ENCODE data around the gene MT1E.
A peak's percentile ranks its signal among the peaks of the same experiment; 100 is the strongest.

The MT1E gene

GRCh38 chr16:56625140-56625942 lies at the start of gene MT1E:
TSS of gene MT1E (plus strand) at chr16:56625781. CDS start at chr16:56625852, 71 bp downstream.
- H3K27ac ChIP-seq (ENCODE audit: low read length) = no peak within 1 kb of the TSS
- H3K4me3 ChIP-seq (ENCODE audit: low read length) = no peak within 1 kb of the TSS
- H3K9ac ChIP-seq (ENCODE audit: low read length) = no peak within 1 kb of the TSS
- H3K4me1 ChIP-seq (ENCODE audit: low read length) = no peaks in the 10 kb centered on the region
- peaks cover 32% of the 10 kb centered on the region for H3K27me3 ChIP-seq (replicated peaks; ENCODE audit: insufficient read depth, low read length)
- H3K36me3 ChIP-seq (replicated peaks; ENCODE audit: insufficient read depth, low read length) = no peaks in the 10 kb centered on the region
- H3K4me2 ChIP-seq (ENCODE audit: low read depth, low read length) = no peak within 1 kb of the TSS
- H3F3A ChIP-seq (ENCODE audit: insufficient read depth, low read length) = no peaks in the 10 kb centered on the region
- no peak for DNase-seq
- TF ChIP-seq EZH2phosphoT487 (IDR thresholded peaks at IDR 0.05; ENCODE audit: low read length) (no peak), EZH2 (optimal IDR thresholded peaks at IDR 0.05; ENCODE audit: low read depth, low read length) (no peak)
- H4K20me1 ChIP-seq (ENCODE audit: insufficient read depth, low read length) = no peaks in the 10 kb centered on the region
- H3K79me2 ChIP-seq (ENCODE audit: low read length) = no peaks in the 10 kb centered on the region
- H2AFZ ChIP-seq (ENCODE audit: low read length) = no peak within 1 kb of the TSS
- no peaks in the 10 kb centered on the region for H3K9me2 ChIP-seq (replicated peaks; ENCODE audit: insufficient read depth, low read length)
- no peaks in the 10 kb centered on the region for H3K9me3 ChIP-seq (replicated peaks; ENCODE audit: insufficient read depth, low read length)

DNA sequence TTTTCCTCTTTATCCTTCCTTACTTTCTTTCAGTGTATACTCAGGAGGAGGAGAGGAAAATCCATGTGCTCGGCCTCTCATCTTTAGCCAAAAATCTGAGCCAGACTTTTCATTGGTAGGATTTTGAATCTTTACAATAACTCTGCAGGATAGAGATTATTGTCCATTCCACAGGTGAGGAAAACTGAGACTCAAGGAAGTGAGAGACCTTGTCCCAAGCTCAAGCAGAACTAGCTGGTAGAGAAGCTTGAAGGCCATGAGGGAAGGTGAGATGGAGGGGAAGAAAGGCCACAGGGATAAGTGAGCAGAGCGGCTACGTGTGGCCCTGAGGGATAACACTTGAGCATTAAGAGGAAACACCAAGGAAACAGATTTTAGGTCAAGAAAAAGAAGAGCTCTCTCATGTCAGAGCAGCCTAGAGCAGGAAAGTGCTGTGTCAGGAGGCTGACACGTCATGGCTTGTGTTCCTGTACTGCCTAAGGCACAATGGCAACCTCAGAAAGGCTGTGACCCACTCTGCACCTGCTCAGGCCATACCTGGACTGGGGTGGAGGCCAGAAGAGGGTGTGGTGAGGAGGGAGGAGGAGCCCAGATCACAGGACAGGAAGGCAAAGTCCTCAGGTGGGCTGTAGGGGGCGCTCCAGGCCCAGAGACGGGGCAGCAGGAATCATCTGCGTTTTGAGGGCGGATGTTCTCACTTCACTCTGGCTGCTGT lies 48.8 kb upstream of the MT1E start:
- no peak overlapping the region for H3K4me2 ChIP-seq (ENCODE audit: low read depth, low read length)
- peak; percentile 87 for DNase-seq
- no peaks in the 10 kb centered on the region for H3K79me2 ChIP-seq (ENCODE audit: low read length)
- H3K4me1 ChIP-seq (ENCODE audit: low read length) = peaks cover 8% of the 10 kb centered on the region
- no peaks in the 10 kb centered on the region for H3K9me3 ChIP-seq (replicated peaks; ENCODE audit: insufficient read depth, low read length)
- peak overlapping the region; percentile 41; the same call in 1 of the 2 replicates for H3K27ac ChIP-seq (ENCODE audit: low read length)
- no peaks in the 10 kb centered on the region for H3K9me2 ChIP-seq (replicated peaks; ENCODE audit: insufficient read depth, low read length)
- TF ChIP-seq, protein P1, sequence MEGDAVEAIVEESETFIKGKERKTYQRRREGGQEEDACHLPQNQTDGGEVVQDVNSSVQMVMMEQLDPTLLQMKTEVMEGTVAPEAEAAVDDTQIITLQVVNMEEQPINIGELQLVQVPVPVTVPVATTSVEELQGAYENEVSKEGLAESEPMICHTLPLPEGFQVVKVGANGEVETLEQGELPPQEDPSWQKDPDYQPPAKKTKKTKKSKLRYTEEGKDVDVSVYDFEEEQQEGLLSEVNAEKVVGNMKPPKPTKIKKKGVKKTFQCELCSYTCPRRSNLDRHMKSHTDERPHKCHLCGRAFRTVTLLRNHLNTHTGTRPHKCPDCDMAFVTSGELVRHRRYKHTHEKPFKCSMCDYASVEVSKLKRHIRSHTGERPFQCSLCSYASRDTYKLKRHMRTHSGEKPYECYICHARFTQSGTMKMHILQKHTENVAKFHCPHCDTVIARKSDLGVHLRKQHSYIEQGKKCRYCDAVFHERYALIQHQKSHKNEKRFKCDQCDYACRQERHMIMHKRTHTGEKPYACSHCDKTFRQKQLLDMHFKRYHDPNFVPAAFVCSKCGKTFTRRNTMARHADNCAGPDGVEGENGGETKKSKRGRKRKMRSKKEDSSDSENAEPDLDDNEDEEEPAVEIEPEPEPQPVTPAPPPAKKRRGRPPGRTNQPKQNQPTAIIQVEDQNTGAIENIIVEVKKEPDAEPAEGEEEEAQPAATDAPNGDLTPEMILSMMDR (IDR thresholded peaks at IDR 0.05; ENCODE audit: low read length) = peak; percentile 92
- TF ChIP-seq EZH2 (optimal IDR thresholded peaks at IDR 0.05; ENCODE audit: low read depth, low read length) = no peak
- no peak overlapping the region for H3K4me3 ChIP-seq (ENCODE audit: low read length)
- no peak overlapping the region for H3K9ac ChIP-seq (ENCODE audit: low read length)
- H4K20me1 ChIP-seq (ENCODE audit: insufficient read depth, low read length) = no peaks in the 10 kb centered on the region
- H2AFZ ChIP-seq (ENCODE audit: low read length) = peak overlapping the region; percentile 47
- no peaks in the 10 kb centered on the region for H3K36me3 ChIP-seq (replicated peaks; ENCODE audit: insufficient read depth, low read length)
- no peaks in the 10 kb centered on the region for H3F3A ChIP-seq (ENCODE audit: insufficient read depth, low read length)
- no peaks in the 10 kb centered on the region for H3K27me3 ChIP-seq (replicated peaks; ENCODE audit: insufficient read depth, low read length)

DNA sequence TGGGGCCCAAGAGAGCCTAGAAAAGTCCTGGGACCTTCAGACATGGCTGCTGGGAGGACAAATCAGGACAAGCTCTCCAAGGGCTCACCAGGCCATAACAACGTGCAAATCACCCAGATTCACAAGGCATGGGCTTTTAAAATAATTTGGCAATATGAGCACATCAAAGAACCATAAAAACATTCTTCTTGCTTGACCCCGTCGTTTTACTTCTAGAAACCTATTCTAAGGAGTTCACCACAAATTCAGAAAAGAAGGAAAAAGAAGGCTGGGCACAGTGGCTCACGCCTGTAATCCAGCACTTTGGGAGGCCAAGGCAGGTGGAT lies 48.3 kb upstream of the MT1E start:
- Histone ChIP-seq H3K79me2 (ENCODE audit: low read length) (no peaks in the 10 kb centered on the region), H3K4me2 (ENCODE audit: low read depth, low read length) (no peak overlapping the region), H2AFZ (ENCODE audit: low read length) (peak overlapping the region; percentile 47), H3K9me2 (replicated peaks; ENCODE audit: insufficient read depth, low read length) (no peaks in the 10 kb centered on the region), H3K27me3 (replicated peaks; ENCODE audit: insufficient read depth, low read length) (no peaks in the 10 kb centered on the region), H3F3A (ENCODE audit: insufficient read depth, low read length) (no peaks in the 10 kb centered on the region), H3K4me3 (ENCODE audit: low read length) (no peak overlapping the region), H3K4me1 (ENCODE audit: low read length) (peaks cover 8% of the 10 kb centered on the region), H3K36me3 (replicated peaks; ENCODE audit: insufficient read depth, low read length) (no peaks in the 10 kb centered on the region), H3K9ac (ENCODE audit: low read length) (no peak overlapping the region), H4K20me1 (ENCODE audit: insufficient read depth, low read length) (no peaks in the 10 kb centered on the region), H3K9me3 (replicated peaks; ENCODE audit: insufficient read depth, low read length) (no peaks in the 10 kb centered on the region), H3K27ac (ENCODE audit: low read length) (no peak overlapping the region)
- TF ChIP-seq EZH2phosphoT487 (IDR thresholded peaks at IDR 0.05; ENCODE audit: low read length) = no peak
- TF ChIP-seq, protein P1 (IDR thresholded peaks at IDR 0.05; ENCODE audit: low read length) = no peak
- TF ChIP-seq EZH2 (optimal IDR thresholded peaks at IDR 0.05; ENCODE audit: low read depth, low read length) = no peak
- no peak for DNase-seq
